Measurements from ENCODE around the gene LONRF3.
"Not testable (repeated sequence)": the region's sequence is repeated elsewhere in the genome, so short reads cannot be mapped to it uniquely, and the experiment has no call there.

Gene LONRF3

DNA sequence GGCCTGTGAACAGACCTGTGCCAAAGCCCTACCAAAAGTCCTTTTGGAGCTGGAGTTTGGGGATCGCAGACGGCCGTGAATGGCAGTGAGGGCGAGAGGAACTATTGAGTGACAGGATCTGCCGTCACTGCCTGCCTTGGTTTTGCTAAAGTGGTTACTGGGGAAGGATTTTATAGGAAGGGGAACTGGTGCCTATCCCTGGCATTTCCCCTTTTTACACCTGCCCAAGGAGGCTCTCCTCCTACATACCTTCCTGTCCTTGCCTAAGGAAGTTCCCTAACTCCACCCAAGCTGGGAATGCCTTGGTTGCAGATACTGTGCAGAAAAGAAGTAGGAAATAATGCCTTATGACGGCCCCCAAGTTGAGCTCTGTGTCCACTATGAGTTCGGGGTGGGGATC, 14.5 kb downstream of the LONRF3 start:
- no peak for ATAC-seq

GRCh38 chrX:118989886-118990285, 15.5 kb downstream of the LONRF3 start:
- no peak for ATAC-seq

DNA sequence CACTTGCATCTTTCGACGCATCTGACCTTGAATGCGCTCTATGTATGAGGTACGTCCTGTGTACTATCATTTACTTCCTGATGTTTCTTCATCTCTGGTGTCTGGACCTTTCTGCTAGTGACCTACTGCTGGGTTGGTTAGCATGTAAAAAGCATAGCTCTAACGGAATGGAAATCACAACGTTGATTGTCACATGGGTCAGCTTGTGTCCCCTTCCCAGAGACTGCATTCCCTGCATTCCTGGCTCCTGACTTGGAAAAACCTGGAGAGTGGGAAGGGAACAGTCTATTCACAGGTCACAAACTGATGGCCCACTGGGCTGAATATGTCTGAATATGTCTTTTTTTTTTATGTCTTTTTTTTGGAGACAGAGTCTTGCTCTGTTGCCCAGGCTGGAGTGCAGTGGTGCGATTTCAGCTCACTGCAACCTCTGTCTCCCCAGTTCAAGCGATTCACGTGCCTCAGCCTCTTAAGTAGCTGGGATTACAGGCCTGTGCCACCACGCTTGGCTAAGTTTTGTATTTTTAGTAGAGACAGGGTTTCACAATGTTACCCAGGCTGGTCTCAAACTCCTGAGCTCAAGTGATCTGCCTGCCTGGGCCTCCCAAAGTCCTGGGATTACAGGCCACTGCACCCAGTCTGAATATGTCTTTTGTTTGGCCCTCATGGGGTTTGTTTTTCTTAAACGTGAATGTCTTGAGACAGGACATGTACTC, 16.3 kb downstream of the LONRF3 start:
- no peak for ATAC-seq

DNA sequence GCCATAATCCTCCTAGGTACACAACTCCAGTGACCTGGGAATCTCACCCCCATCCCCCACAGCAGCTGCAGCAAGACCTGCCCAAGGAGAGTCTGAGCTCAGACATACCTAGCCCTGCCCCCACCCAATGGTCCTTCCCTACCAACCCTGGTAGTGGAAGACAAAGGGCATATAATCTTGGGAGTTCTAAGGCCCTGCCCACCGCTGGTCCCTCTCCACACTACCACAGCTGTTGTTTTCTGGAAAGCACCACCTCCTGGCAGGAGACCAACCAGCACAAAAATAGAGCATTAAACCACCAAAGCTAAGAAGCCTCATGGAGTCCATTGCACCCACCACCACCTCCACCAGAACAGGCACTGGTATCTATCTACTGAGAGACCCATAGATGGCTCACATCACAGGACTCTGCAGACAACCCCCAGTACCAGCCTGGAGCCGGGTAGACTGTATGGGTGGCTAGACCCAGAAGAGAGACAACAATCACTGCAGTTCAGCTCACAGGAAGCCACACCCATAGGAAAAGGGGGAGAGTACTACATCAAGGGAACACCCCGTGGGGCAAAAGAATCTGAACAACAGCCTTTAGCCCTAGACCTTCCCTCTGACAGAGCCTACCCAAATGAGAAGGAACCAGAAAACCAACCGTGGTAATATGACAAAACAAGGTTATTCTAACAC, 18.2 kb downstream of the LONRF3 start:
- not testable (repeated sequence) for ATAC-seq

GRCh38 chrX:119003462-119003861, 29.0 kb downstream of the LONRF3 start:
- no peak for ATAC-seq

- peak; percentile 60 to 71 for ATAC-seq
These were observed 30.6 kb downstream of the LONRF3 start for GRCh38 chrX:119004920-119005524.

- ATAC-seq, result no peak
These were observed 32.9 kb downstream of the LONRF3 start for GRCh38 chrX:119007189-119007770.

- no peak for ATAC-seq
These were observed 33.8 kb downstream of the LONRF3 start for GRCh38 chrX:119008110-119008744.

DNA sequence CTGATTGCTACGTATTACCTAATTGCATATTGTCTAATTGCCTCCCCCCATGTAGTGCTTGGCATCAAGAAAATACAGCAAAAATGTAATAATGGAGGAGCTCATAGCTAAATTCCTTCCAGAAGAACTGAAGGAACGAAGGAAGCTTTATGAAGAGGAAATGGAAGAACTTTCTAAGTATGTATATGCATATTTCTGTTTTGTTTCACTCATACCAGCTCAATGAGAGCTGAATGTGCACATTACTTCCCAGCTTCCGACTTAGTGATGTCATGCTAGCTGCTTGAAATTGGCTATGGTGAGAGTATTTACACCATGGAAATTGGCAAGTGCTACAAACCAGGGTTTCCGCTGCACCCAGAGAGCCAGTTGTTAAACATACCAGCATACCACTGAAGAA, 34.7 kb downstream of the LONRF3 start:
- no peak for ATAC-seq

GRCh38 chrX:119010491-119010890, 36.1 kb downstream of the LONRF3 start:
- ATAC-seq, result no peak

DNA sequence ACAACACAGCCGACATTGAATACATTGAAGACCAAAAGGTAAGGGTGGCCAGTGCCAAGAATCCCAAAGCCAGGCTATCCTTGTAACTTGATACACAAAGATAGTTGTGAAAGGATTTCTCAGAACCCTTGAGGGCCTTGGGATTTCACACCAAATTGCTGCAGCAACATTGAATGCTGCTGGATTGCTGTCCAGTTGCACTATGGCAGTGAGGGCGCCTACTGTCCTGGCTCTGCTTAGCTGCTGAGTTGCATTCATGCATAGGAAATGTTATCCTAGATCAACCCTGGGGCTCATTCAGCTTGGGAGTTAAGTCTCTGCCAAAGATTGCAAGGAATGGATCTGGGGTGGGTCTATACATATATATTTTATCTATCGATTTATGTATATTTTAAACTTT, 38.7 kb downstream of the LONRF3 start:
- ATAC-seq, result no peak

DNA sequence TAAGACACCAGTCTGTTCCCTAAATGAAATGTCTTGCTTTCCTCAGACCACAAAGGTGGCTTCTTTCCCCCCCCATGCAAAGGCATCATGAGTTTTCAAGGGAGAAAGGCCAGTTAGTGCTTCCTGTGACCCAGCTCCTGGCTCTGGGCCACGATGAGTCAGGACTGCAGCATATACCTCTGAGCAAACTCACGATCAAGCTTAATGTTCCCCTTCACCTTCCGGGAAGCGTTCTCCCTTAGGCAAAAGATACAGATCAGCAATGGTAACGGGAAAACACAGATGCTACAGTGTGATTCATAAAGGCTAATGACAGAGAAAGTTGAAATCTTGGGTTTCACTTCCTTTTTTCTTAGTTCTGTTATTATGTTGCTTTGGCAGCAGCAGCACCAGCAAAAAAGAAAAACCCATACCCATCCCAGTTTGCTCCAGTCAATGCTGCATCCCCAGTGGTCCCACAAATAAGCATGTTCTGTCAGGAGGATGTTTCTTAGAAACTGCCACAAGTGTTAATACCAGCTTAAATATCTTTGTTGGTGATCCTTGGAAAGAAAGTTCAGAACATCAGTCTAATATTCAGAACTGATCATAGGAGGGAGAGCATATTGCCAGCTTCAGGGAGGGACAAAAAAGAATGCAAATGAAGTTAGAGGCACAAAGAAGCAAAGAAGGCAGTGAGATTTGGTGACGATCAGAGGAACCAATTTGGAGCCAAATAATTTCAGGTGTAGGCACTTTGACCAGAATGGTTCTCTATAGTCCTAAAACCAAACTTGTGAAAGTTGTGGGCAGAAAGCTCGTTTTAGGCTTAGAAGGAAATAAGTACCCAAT, 41.2 kb downstream of the LONRF3 start:
- ATAC-seq, result peak; percentile 67 to 71

GRCh38 chrX:119017077-119017476, 42.7 kb downstream of the LONRF3 start:
- no peak for ATAC-seq

DNA sequence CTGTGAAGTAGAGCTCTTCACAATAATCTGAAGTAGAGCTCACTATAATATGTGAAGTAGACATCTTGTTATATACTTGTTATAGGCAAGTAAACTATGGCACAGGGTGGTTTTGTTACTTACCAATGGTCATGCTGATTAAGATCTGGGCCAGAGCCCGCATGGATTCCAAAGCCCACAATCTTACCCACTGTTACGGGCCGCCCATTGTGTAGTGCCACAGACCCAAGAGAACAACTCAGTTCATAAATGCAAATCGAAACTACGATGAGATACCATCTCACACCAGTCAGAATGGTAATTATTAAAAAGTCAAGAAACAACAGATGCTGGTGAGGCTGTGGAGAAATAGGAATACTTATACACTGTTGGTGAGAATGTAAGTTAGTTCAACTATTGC, 51.5 kb downstream of the LONRF3 start:
- no peak for ATAC-seq

DNA sequence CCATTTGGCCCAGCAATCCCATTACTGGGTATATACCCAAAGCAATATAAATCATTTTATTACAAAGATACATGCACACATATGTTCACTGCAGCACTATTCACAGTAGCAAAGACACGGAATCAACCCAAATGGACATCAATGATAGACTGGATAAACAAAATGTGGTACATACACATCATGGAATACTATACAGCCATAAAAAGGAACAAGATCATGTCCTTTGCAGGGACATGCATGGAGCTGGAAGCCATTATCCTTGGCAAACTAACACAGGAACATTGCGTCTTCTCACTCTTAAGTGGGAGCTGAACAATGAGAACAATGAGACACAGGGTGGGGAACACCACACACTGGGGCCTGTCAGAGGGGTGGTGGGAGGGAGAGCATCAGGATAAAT, 51.9 kb downstream of the LONRF3 start:
- not testable (repeated sequence) for ATAC-seq

- ATAC-seq, result not testable (repeated sequence)
These were observed 53.7 kb downstream of the LONRF3 start for GRCh38 chrX:119027960-119028732.

- no peak for ATAC-seq
These were observed 54.4 kb downstream of the LONRF3 start for GRCh38 chrX:119028733-119029330.

DNA sequence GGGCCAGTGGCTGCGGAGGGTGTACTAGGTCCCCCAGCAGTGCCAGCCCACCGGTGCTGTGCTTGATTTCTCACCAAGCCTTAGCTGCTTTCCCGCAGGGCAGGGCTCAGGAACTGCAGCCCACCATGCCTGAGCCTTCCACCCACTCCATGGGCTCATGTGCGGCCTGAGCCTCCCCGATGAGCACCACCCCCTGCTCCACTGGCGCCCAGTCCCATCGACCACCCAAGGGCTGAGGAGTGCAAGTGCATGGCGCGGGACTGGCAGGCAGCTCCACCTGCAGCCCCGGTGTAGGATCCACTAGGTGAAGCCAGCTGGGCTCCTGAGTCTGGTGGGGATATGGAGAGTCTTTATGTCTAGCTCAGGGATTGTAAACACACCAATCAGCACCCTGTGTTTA, 55.2 kb downstream of the LONRF3 start:
- not testable (repeated sequence) for ATAC-seq

GRCh38 chrX:119030990-119031389, 56.6 kb downstream of the LONRF3 start:
- no peak for ATAC-seq

DNA sequence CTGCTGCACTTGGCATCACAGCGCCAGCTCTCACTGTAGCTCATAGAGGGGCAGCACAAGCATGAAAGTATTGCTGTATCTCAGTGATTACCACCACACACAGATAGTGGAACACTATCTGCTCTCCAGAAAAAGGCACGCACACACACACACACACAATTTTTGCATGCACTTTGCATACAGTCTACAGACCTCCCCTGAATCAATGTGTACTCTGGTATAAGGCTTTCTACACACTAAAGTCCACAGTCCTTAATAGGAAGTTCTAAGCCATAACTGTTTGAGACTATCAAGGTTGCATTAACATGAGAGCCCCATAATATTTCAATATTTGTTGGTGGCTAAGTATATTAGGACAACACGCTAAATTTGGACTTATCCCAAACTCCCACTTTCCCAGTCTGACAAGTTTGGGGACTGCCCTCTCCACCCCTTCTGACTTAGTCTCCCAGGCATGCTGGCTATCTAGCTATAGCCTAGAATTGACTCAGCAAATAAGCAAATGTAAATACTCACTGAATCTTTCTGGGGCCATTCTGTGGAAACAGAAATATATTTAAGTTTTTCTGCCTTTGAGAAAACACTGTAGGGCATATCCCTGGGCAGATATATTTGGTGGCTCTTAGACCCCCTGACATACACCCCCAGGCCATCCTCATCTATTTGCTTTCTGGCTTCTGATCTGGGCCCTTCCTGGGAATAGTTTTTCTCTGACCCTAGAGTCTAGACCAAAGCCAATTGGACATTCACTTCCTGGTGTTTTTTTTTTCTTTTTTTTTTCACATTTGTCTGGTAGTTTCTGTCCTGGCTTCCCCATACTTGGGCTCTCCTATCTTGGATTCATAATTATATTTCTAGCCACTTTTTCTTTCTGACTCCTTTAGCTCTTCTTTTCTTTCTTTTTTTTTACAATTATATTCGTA, 62.0 kb downstream of the LONRF3 start:
- ATAC-seq, result no peak

Measured in activated CD4-positive, CD25-positive, alpha-beta regulatory T cell treated with anti-CD3 and anti-CD28 coated beads, Interleukin-2, amount 50 U/mL, for 24 hours (primary cell).